Measurements from ENCODE around the gene EEF1B2.
A peak's percentile ranks its signal among the peaks of the same experiment; 100 is the strongest.
"Not testable (repeated sequence)": the region's sequence is repeated elsewhere in the genome, so short reads cannot be mapped to it uniquely, and the experiment has no call there.

The EEF1B2 gene

DNA sequence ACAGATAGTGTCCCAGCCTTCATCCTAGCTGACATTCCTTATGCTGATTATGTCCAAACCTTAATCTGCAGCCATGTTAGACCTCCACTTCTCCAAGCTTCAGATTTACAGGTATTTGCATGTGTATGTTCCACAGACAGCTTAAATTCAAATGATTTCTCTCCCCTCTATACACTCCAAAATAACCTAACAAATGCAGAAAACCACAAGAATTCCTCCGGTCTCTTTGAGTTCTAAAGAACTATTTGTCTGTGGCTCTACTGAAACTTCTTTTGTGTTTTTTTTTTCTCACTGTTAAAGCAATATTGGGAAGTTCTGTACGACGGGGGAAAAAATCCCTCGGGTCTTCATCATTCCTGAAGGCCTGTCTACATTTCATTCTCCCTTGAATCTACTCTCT is 9.1 kb upstream of the EEF1B2 start:
- Histone ChIP-seq H3K4me3 (ENCODE audit: control insufficient read depth in 1 of 7, extremely low read depth in 1 of 7, insufficient read depth in 4 of 7, low read depth in 2 of 7, low read length in 6 of 7) (no peak overlapping the region), H3K27ac (ENCODE audit: insufficient read depth in 1 of 2, low read depth in 1 of 2, low read length in 2 of 2, poor library complexity in 1 of 2, severe bottlenecking in 2 of 2) (peak overlapping the region in 1 of 2 experiments; percentile 28), H3K9me3 (ENCODE audit: control extremely low read depth in 1 of 5, control insufficient read depth in 4 of 5, insufficient read depth in 2 of 5, low read depth in 1 of 5, low read length in 4 of 5) (no peaks in the 10 kb centered on the region), H3K4me1 (ENCODE audit: control extremely low read depth in 1 of 4, control insufficient read depth in 4 of 4, insufficient read depth in 4 of 4, low read length in 3 of 4) (peaks cover 0 to 7% (median 0%) of the 10 kb centered on the region in 4 experiments), H3K27me3 (replicated peaks in 2 of 5; ENCODE audit: control insufficient read depth in 4 of 5, insufficient read depth in 5 of 5, low read length in 4 of 5) (no peaks in the 10 kb centered on the region), H3K36me3 (ENCODE audit: control insufficient read depth in 4 of 4, insufficient read depth in 4 of 4, low read length in 3 of 4) (peaks cover 7 to 48% (median 36%) of the 10 kb centered on the region in 4 experiments)
- 100% methylated on average over 1 of the region's 4 CpGs for WGBS (ENCODE audit: insufficient coverage)
- no peak for DNase-seq
- POLR2A ChIA-PET = no interaction called here
- CTCF ChIA-PET = interaction anchor here (1.1 kb wide), 1 partner anchor 10 kb away, joined by 3 read pairs; no protein-coding TSS in a partner anchor

DNA sequence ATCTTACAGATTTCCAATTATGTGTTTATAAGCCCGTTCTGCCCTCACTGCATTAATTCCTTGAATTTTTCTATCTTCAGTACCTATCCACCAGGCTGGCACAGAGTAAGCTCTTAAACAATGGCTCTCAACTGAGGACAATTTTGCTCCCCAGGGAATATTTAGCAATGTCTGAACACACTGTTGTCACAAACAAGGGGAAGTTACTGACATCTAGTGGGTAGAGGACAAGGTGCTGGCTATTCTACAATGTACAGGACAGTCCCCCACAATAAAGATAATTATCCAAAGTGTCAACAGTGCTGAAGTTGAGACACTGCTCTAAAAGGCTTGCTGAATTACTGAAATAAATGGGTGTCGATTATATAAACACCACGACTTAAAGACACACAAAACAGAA is 5.5 kb upstream of the EEF1B2 start:
- ChIA-PET POLR2A (no interaction called here), CTCF (interaction anchor here (0.6 to 2.4 kb wide), 13 partner anchors 10 to 224 kb away, joined by 3 to 16 read pairs (median 4); partner anchors contain the start of gene INO80D)
- H3K9me3 ChIP-seq (ENCODE audit: control extremely low read depth in 1 of 5, control insufficient read depth in 4 of 5, insufficient read depth in 2 of 5, low read depth in 1 of 5, low read length in 4 of 5) = no peaks in the 10 kb centered on the region
- peaks cover 0 to 28% (median 11%) of the 10 kb centered on the region in 4 experiments for H3K36me3 ChIP-seq (ENCODE audit: control insufficient read depth in 4 of 4, insufficient read depth in 4 of 4, low read length in 3 of 4)
- H3K27ac ChIP-seq (ENCODE audit: insufficient read depth in 1 of 2, low read depth in 1 of 2, low read length in 2 of 2, poor library complexity in 1 of 2, severe bottlenecking in 2 of 2) = no peak overlapping the region
- H3K4me1 ChIP-seq (ENCODE audit: control extremely low read depth in 1 of 4, control insufficient read depth in 4 of 4, insufficient read depth in 4 of 4, low read length in 3 of 4) = peaks cover 0 to 14% (median 9%) of the 10 kb centered on the region in 4 experiments
- H3K4me3 ChIP-seq (ENCODE audit: control insufficient read depth in 1 of 7, extremely low read depth in 1 of 7, insufficient read depth in 4 of 7, low read depth in 2 of 7, low read length in 6 of 7) = no peak overlapping the region
- DNase-seq = peak; percentile 20
- no peaks in the 10 kb centered on the region for H3K27me3 ChIP-seq (replicated peaks in 2 of 5; ENCODE audit: control insufficient read depth in 4 of 5, insufficient read depth in 5 of 5, low read length in 4 of 5)
- WGBS (ENCODE audit: insufficient coverage) = 86% methylated on average over 1 of the region's 3 CpGs

DNA sequence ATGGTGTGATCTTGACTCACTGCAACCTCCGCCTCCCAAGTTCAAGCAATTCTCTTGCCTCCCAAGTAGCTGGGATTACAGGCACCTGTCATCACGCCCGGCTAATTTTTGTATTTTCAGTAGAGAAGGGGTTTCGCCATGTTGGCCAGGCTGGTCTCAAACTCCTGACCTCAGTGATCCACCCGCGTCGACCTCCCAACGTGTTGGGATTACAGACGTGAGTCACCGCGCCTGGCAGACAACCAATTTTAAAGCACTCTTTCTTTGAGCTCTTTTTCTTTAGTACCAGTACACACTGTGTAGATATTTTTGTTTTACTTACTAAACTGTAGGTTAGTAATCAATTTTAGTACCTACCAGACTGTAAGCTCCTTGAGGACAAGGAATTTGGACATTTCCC is 2.7 kb upstream of the EEF1B2 start:
- DNase-seq; POLR2A ChIA-PET; H3K9me3 ChIP-seq (ENCODE audit: control extremely low read depth in 1 of 5, control insufficient read depth in 4 of 5, insufficient read depth in 2 of 5, low read depth in 1 of 5, low read length in 4 of 5); H3K27ac ChIP-seq (ENCODE audit: insufficient read depth in 1 of 2, low read depth in 1 of 2, low read length in 2 of 2, poor library complexity in 1 of 2, severe bottlenecking in 2 of 2); H3K4me3 ChIP-seq (ENCODE audit: control insufficient read depth in 1 of 7, extremely low read depth in 1 of 7, insufficient read depth in 4 of 7, low read depth in 2 of 7, low read length in 6 of 7); H3K27me3 ChIP-seq (replicated peaks in 2 of 5; ENCODE audit: control insufficient read depth in 4 of 5, insufficient read depth in 5 of 5, low read length in 4 of 5): not testable (repeated sequence)
- Histone ChIP-seq H3K36me3 (ENCODE audit: control insufficient read depth in 4 of 4, insufficient read depth in 4 of 4, low read length in 3 of 4) (peaks cover 2 to 24% (median 12%) of the 10 kb centered on the region in 4 experiments), H3K4me1 (ENCODE audit: control extremely low read depth in 1 of 4, control insufficient read depth in 4 of 4, insufficient read depth in 4 of 4, low read length in 3 of 4) (peaks cover 10 to 29% (median 19%) of the 10 kb centered on the region in 4 experiments)
- CTCF ChIA-PET = interaction anchor here (1.0 kb wide), 2 partner anchors 134 to 152 kb away, joined by 3 to 4 read pairs; no protein-coding TSS in a partner anchor
- 99% methylated on average over 7 of the region's 11 CpGs for WGBS (ENCODE audit: insufficient coverage)

DNA sequence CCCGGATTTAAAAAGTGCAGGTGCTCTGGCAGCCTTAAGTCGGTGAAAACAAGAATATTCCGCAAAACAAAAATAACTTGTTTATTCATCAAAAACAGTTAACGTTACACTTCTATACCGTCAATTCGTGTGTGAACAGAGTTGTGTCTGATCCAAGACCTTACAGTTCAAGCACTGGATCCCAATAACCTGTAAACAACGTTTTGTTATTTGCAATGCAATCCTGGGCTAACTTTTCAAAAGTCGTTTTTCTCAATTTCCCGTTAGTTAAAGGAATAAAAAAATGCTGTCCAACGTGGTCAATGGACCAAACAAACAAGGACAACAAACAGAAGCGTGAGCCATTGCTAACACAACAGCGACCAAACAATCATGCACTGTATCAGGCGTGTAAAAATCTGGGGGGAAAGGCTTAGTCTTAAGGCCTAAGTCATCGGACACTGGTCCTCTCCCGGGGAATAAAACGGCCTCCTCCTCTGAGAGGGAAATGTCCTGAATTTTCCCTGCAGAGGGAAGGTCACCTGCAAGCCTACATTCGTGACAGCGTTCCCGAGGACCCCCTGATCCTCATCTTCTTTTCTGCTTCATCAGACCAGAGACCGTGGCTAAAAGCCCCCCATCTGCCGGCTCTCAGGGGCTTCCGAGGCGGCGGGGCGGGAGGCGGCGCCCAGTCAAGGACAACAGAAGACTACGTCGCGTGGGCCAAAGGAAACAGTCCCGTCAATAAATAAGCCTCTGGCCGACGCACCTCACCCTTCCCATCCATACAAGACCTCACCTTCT is 941 bp upstream of the EEF1B2 start:
- Histone ChIP-seq H3K27ac (ENCODE audit: insufficient read depth in 1 of 2, low read depth in 1 of 2, low read length in 2 of 2, poor library complexity in 1 of 2, severe bottlenecking in 2 of 2) (peak overlapping the region; percentile 86 to 97), H3K27me3 (replicated peaks in 2 of 5; ENCODE audit: control insufficient read depth in 4 of 5, insufficient read depth in 5 of 5, low read length in 4 of 5) (no peaks in the 10 kb centered on the region), H3K36me3 (ENCODE audit: control insufficient read depth in 4 of 4, insufficient read depth in 4 of 4, low read length in 3 of 4) (peaks cover 4 to 41% (median 25%) of the 10 kb centered on the region in 4 experiments), H3K4me1 (ENCODE audit: control extremely low read depth in 1 of 4, control insufficient read depth in 4 of 4, insufficient read depth in 4 of 4, low read length in 3 of 4) (peaks cover 10 to 34% (median 19%) of the 10 kb centered on the region in 4 experiments), H3K9me3 (ENCODE audit: control extremely low read depth in 1 of 5, control insufficient read depth in 4 of 5, insufficient read depth in 2 of 5, low read depth in 1 of 5, low read length in 4 of 5) (no peaks in the 10 kb centered on the region), H3K4me3 (ENCODE audit: control insufficient read depth in 1 of 7, extremely low read depth in 1 of 7, insufficient read depth in 4 of 7, low read depth in 2 of 7, low read length in 6 of 7) (peak overlapping the region; percentile 73 to 98 (median 93))
- WGBS (ENCODE audit: insufficient coverage) = 0% methylated on average over 25 of the region's 33 CpGs
- ChIA-PET CTCF (no interaction called here), POLR2A (no interaction called here)
- DNase-seq = no peak

DNA sequence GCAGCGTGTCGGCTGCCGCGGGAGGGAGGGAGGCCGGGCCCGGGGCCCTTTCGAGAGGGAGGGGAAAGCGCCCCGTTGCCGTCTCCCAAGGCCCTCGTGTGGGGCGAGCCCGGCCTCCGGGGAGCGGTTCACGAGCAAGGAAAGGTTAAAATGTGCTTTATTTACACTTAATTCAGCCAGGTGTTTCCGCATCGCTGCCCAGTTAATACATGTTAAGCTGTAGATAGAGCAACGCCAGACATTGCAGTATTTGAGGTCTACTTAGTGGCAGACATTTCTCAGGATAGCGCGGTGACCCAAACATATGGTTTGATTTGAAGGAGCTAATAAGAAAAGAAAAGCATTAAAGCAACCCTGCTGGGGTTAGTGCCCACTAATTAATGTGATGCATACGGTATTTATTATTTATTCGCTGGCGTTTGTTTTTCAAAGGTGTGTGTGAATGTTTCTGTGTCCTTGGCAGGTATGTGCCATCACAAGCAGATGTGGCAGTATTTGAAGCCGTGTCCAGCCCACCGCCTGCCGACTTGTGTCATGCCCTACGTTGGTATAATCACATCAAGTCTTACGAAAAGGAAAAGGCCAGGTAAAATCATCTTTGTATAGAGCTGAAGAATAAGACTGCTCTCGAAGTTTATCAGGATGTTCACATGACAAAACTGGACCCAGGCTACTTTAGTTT is 571 bp downstream of the EEF1B2 start:
- Histone ChIP-seq H3K27me3 (replicated peaks in 2 of 5; ENCODE audit: control insufficient read depth in 4 of 5, insufficient read depth in 5 of 5, low read length in 4 of 5) (no peaks in the 10 kb centered on the region), H3K4me3 (ENCODE audit: control insufficient read depth in 1 of 7, extremely low read depth in 1 of 7, insufficient read depth in 4 of 7, low read depth in 2 of 7, low read length in 6 of 7) (peak overlapping the region; percentile 73 to 98 (median 93)), H3K4me1 (ENCODE audit: control extremely low read depth in 1 of 4, control insufficient read depth in 4 of 4, insufficient read depth in 4 of 4, low read length in 3 of 4) (peaks cover 10 to 31% (median 19%) of the 10 kb centered on the region in 4 experiments), H3K36me3 (ENCODE audit: control insufficient read depth in 4 of 4, insufficient read depth in 4 of 4, low read length in 3 of 4) (peaks cover 4 to 41% (median 26%) of the 10 kb centered on the region in 4 experiments), H3K9me3 (ENCODE audit: control extremely low read depth in 1 of 5, control insufficient read depth in 4 of 5, insufficient read depth in 2 of 5, low read depth in 1 of 5, low read length in 4 of 5) (no peaks in the 10 kb centered on the region), H3K27ac (ENCODE audit: insufficient read depth in 1 of 2, low read depth in 1 of 2, low read length in 2 of 2, poor library complexity in 1 of 2, severe bottlenecking in 2 of 2) (peak overlapping the region; percentile 86 to 97)
- 6% methylated on average over 29 of the region's 30 CpGs for WGBS (ENCODE audit: insufficient coverage)
- peak; percentile 52 to 79 (median 68) for DNase-seq
- CTCF ChIA-PET = interaction anchor here (1.0 to 2.7 kb wide), 5 partner anchors 9 to 121 kb away, joined by 3 to 10 read pairs (median 4); no protein-coding TSS in a partner anchor
- POLR2A ChIA-PET = interaction anchor here (0.6 kb wide), 1 partner anchor 702 kb away, joined by 3 read pairs; no protein-coding TSS in a partner anchor

DNA sequence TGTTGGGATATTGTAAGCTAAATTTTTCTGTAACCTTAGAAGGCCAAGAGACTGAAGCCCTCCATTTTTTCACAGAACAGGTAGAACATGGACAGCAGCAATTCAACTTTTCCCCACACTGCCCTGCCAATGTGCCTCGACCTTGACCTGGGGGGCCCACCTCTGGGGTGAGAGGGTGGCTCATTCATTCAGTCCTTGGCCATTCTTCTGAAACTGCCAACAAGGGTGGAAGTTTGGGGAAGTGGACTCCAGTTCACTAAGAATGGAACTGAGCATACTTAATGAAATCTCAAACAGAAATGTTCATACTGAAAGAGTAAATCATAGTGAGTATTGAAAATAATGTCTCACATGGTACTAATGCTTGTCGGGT is 1.1 kb downstream of the EEF1B2 start:
- peaks cover 4 to 41% (median 25%) of the 10 kb centered on the region in 4 experiments for H3K36me3 ChIP-seq (ENCODE audit: control insufficient read depth in 4 of 4, insufficient read depth in 4 of 4, low read length in 3 of 4)
- peak overlapping the region in 6 of 7 experiments; percentile 73 to 98 (median 92) for H3K4me3 ChIP-seq (ENCODE audit: control insufficient read depth in 1 of 7, extremely low read depth in 1 of 7, insufficient read depth in 4 of 7, low read depth in 2 of 7, low read length in 6 of 7)
- CTCF ChIA-PET = interaction anchor here (0.8 to 2.7 kb wide), 6 partner anchors 8 to 385 kb away, joined by 3 to 10 read pairs (median 3); no protein-coding TSS in a partner anchor
- POLR2A ChIA-PET = interaction anchor here (0.6 kb wide), 1 partner anchor 702 kb away, joined by 3 read pairs; no protein-coding TSS in a partner anchor
- peaks cover 10 to 31% (median 19%) of the 10 kb centered on the region in 4 experiments for H3K4me1 ChIP-seq (ENCODE audit: control extremely low read depth in 1 of 4, control insufficient read depth in 4 of 4, insufficient read depth in 4 of 4, low read length in 3 of 4)
- no peak for DNase-seq
- peak overlapping the region in 1 of 2 experiments; percentile 97 for H3K27ac ChIP-seq (ENCODE audit: insufficient read depth in 1 of 2, low read depth in 1 of 2, low read length in 2 of 2, poor library complexity in 1 of 2, severe bottlenecking in 2 of 2)
- WGBS (ENCODE audit: insufficient coverage) = 92% methylated on average over 1 of the region's 2 CpGs
- H3K9me3 ChIP-seq (ENCODE audit: control extremely low read depth in 1 of 5, control insufficient read depth in 4 of 5, insufficient read depth in 2 of 5, low read depth in 1 of 5, low read length in 4 of 5) = no peaks in the 10 kb centered on the region
- H3K27me3 ChIP-seq (replicated peaks in 2 of 5; ENCODE audit: control insufficient read depth in 4 of 5, insufficient read depth in 5 of 5, low read length in 4 of 5) = no peaks in the 10 kb centered on the region
